DMS114 treated with DMSO at 0.1 percent for 48 hours (cell line): ENCODE measurements around the gene PFKM.
"Not testable (repeated sequence)": the region's sequence is repeated elsewhere in the genome, so short reads cannot be mapped to it uniquely, and the experiment has no call there.

Experiments used
- DNase-seq: peaks from one replicate; lab custom pipeline; 2025; ENCODE audit not compliant: unreplicated experiment; lab: John Stamatoyannopoulos, UW

Gene PFKM

GRCh38 chr12:48110691-48111311 lies 8.4 kb upstream of the PFKM start:
- DNase-seq = no peak

GRCh38 chr12:48111312-48111693 lies 7.9 kb upstream of the PFKM start:
- not testable (repeated sequence) for DNase-seq

GRCh38 chr12:48115957-48116356 lies 3.2 kb upstream of the PFKM start:
- no peak for DNase-seq

GRCh38 chr12:48118284-48118871 lies 786 bp upstream of the PFKM start:
- DNase-seq = no peak

GRCh38 chr12:48119834-48120195 lies 651 bp downstream of the PFKM start:
- DNase-seq = no peak

- no peak for DNase-seq
These were observed 2.4 kb downstream of the PFKM start for GRCh38 chr12:48121522-48121921.

- no peak for DNase-seq
These were observed 3.1 kb downstream of the PFKM start for GRCh38 chr12:48122065-48122834.

GRCh38 chr12:48123169-48123568 lies 4.0 kb downstream of the PFKM start:
- no peak for DNase-seq

GRCh38 chr12:48125542-48125941 lies 6.4 kb downstream of the PFKM start:
- DNase-seq = not testable (repeated sequence)

GRCh38 chr12:48125985-48126384 lies 6.8 kb downstream of the PFKM start:
- no peak for DNase-seq

- no peak for DNase-seq
These were observed 7.9 kb downstream of the PFKM start for GRCh38 chr12:48126953-48127630.

- no peak for DNase-seq
These were observed 9.6 kb downstream of the PFKM start for GRCh38 chr12:48128800-48129199.

- DNase-seq = no peak
These were observed 10.2 kb downstream of the PFKM start for GRCh38 chr12:48129376-48129775.

GRCh38 chr12:48131517-48131916 lies 12.4 kb downstream of the PFKM start:
- DNase-seq = no peak

- no peak for DNase-seq
These were observed 13.7 kb downstream of the PFKM start for GRCh38 chr12:48132826-48133225.

- no peak for DNase-seq
These were observed 15.9 kb downstream of the PFKM start for GRCh38 chr12:48135027-48135426.

GRCh38 chr12:48142818-48143674 lies 23.9 kb downstream of the PFKM start:
- no peak for DNase-seq

GRCh38 chr12:48143898-48144297 lies 24.7 kb downstream of the PFKM start:
- DNase-seq = no peak

GRCh38 chr12:48145981-48146380 lies 26.8 kb downstream of the PFKM start:
- no peak for DNase-seq

- no peak for DNase-seq
These were observed 32.1 kb downstream of the PFKM start for GRCh38 chr12:48151103-48151771.
